Measurements from ENCODE around the gene TUBB1. TPM values are rescaled to one million over a fixed set of nuclear protein-coding genes. Genes with fewer than 3 reads are reported as not detected.

TUBB1 gene
- total RNA-seq, 6 experiments from 2014 or later: 0.06 to 1.5 (median 0.31) TPM; not detected in 1

DNA sequence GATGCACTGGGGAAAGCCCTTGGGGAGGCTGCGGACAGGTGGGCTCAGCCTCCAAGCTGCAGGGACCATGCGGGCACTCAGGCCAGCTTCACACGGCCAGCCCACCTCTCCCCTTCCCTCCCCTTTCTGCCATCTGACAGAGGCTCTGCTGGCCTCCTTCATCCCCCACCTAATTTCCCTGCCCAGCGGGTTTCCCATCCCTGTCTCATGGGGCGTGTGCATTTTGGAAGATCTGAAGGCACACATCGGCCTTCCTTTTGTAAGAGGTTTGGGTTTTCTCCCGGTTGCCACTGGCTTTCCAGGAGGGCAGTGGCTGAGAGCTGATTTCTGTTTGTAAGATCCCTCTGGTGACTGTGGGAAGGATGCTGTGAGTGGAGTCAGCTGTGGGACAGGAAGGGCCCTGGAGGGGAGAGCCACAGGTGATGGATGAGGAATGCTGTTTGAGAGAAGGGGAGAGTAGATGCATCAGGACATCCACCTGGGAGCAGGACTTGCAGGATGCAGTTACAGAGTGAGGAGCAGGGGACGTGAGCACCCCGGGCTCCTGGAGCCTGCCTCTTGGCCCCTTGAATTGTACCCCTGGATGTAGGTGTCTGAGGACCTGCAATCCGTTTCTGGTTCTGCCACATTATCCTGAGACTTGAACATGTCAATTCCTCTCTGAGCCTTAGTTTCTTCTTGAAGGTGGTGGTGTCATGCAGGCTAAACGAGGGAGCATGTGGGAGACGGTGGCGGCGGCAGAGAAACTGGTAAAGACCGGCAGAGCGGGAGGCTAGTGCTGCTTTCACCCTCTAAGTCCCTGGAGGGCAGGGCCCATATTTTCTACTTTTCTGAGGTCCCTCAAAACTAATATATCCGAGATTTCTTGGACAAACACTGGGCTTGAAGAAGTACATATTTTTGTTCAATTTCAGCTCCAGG is 5.9 kb upstream of the TUBB1 start:
- Histone ChIP-seq H3K4me3 (no peak overlapping the region), H3K36me3 (peaks cover 0 to 2% (median 0%) of the 10 kb centered on the region in 4 donors), H3K27ac (no peak overlapping the region), H3K4me1 (no peaks in the 10 kb centered on the region), H3K27me3 (no peaks in the 10 kb centered on the region), H3K9me3 (no peaks in the 10 kb centered on the region)
- DNase-seq (no peak), ATAC-seq (no peak)
- 88% methylated on average over 10 of the region's 17 CpGs for WGBS (ENCODE audit: insufficient coverage, low coverage, low lambda C conversion rate, missing lambda C conversion rate)
- TF ChIP-seq, protein P1, sequence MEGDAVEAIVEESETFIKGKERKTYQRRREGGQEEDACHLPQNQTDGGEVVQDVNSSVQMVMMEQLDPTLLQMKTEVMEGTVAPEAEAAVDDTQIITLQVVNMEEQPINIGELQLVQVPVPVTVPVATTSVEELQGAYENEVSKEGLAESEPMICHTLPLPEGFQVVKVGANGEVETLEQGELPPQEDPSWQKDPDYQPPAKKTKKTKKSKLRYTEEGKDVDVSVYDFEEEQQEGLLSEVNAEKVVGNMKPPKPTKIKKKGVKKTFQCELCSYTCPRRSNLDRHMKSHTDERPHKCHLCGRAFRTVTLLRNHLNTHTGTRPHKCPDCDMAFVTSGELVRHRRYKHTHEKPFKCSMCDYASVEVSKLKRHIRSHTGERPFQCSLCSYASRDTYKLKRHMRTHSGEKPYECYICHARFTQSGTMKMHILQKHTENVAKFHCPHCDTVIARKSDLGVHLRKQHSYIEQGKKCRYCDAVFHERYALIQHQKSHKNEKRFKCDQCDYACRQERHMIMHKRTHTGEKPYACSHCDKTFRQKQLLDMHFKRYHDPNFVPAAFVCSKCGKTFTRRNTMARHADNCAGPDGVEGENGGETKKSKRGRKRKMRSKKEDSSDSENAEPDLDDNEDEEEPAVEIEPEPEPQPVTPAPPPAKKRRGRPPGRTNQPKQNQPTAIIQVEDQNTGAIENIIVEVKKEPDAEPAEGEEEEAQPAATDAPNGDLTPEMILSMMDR (IDR thresholded peaks at IDR 0.05): no peak
- no peak for TF ChIP-seq POLR2A (IDR thresholded peaks at IDR 0.05)
- intact Hi-C loops (cut with DNase I): loop anchor here in 1 of 2 donors (10.0 kb wide), 1 partner anchor 118 kb away; no protein-coding TSS in a partner anchor

DNA sequence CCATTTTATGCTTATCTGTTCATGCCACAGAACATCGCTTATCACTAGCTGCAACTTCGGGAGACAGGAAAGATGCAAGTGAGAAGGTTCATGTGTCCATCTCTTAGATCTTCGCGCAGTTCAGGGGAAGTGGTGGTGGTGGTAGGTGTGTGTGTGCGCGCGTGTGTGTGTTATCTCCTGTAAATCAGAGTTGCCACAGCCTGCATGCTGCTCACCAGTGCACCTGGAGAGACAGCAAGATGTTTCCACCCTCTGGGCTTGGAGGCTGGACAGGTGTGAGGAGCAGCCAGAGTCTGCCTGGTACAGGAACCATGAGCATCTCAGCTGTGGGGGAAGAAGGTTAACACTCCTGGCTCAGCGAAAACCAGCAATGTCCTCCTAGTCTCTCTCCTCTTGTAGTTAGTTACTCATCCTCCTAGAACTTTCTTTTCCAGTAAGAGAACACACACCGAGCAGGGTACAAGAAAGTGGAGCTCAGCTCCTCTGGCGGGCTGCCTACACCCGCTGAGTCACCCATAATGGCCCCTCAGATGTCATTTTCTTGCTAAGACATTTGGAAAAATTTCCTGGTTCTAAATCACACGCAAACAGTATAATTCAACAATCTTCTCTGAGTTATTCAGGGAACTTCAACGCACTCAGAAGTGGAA is 5.1 kb upstream of the TUBB1 start:
- no peak for TF ChIP-seq POLR2A (IDR thresholded peaks at IDR 0.05)
- TF ChIP-seq, protein P1 (IDR thresholded peaks at IDR 0.05): no peak
- WGBS (ENCODE audit: insufficient coverage, low coverage, low lambda C conversion rate, missing lambda C conversion rate): 75% methylated on average over 10 of the region's 13 CpGs
- Histone ChIP-seq H3K27ac (no peak overlapping the region), H3K4me3 (no peak overlapping the region), H3K9me3 (no peaks in the 10 kb centered on the region), H3K36me3 (peaks cover 0 to 2% (median 0%) of the 10 kb centered on the region in 4 donors), H3K27me3 (no peaks in the 10 kb centered on the region), H3K4me1 (no peaks in the 10 kb centered on the region)
- DNase-seq (no peak), ATAC-seq (peak in 1 of 4 donors; percentile 33)
- intact Hi-C loops (cut with DNase I): loop anchor here in 1 of 2 donors (10.0 kb wide), 1 partner anchor 119 kb away; no protein-coding TSS in a partner anchor

DNA sequence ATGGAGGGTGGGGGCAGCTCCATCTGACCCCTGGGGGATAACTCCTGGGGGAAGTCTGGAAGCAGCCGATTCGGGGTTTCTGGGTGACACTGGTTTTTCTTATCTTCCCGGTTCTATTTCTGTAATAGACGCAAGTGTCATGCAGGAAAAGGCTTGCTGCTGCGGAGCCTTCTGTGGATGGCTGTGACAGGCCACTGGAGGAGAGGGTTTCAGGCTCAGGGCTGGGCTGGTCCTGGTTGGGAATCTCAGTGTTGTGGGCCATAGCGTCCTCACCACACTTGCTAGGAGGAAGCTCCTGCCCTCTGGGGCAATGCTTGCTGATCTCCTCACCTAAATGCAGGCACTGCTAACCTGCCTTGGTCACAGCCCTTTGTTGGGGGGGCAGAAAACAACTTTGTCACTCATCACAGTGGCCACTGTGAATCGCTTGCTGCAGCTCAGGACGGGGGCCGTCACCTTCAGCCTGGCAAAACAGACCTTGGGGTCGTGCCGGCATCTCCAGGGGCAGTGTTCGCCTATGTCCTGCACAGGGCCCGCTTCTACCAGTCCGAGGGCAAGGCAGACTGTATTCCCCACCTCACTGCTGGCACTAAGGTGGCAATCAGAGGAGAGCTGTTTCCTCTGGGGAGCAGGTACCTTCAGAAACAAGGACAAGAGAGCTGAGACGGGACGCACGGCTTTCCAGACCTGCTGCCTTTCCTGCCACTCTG is 4.4 kb upstream of the TUBB1 start:
- no peaks in the 10 kb centered on the region for H3K9me3 ChIP-seq
- no peak for DNase-seq

DNA sequence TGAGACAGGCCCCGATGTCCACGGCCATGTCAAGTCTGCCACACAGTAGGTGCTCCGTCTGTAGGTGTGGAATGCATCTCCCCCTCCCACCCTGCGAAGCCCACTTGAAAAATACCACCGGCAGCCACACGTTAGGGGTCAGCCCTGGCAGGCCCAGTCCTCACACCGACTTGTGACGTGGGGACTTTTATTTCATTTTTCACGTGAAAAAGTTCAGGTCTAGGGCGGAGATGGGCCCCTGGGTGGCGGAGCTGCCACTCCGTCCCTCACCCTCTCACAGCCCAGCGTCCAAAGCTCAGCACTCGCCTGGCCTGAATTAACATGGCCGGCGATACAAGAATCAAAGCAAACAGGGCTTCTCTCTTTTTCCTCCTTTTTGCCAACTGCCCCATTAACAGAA is 3.8 kb upstream of the TUBB1 start:
- no peak overlapping the region for H3K4me3 ChIP-seq
- H3K27ac ChIP-seq: no peak overlapping the region
- H3K4me1 ChIP-seq: no peaks in the 10 kb centered on the region
- intact Hi-C loops (cut with DNase I): loop anchor here in 1 of 2 donors (10.0 kb wide), 1 partner anchor 121 kb away; no protein-coding TSS in a partner anchor
- TF ChIP-seq, protein P1 (IDR thresholded peaks at IDR 0.05): no peak
- TF ChIP-seq POLR2A (IDR thresholded peaks at IDR 0.05): no peak
- no peak for DNase-seq
- WGBS (ENCODE audit: insufficient coverage, low coverage, low lambda C conversion rate, missing lambda C conversion rate): 90% methylated on average over 12 of the region's 16 CpGs
- peaks cover 0 to 2% (median 0%) of the 10 kb centered on the region in 4 donors for H3K36me3 ChIP-seq
- H3K27me3 ChIP-seq: no peaks in the 10 kb centered on the region
- H3K9me3 ChIP-seq: no peaks in the 10 kb centered on the region
- ATAC-seq: no peak

More for the DNA sequence above, 4.4 kb upstream of the TUBB1 start:
- no peaks in the 10 kb centered on the region for H3K27me3 ChIP-seq
- no peak for ATAC-seq
- WGBS (ENCODE audit: insufficient coverage, low coverage, low lambda C conversion rate, missing lambda C conversion rate): 88% methylated on average over 9 of the region's 17 CpGs
- no peak for TF ChIP-seq POLR2A (IDR thresholded peaks at IDR 0.05)
- TF ChIP-seq, protein P1 (IDR thresholded peaks at IDR 0.05): no peak
- no peak overlapping the region for H3K4me3 ChIP-seq
- no peaks in the 10 kb centered on the region for H3K4me1 ChIP-seq
- no peak overlapping the region for H3K27ac ChIP-seq
- intact Hi-C loops (cut with DNase I): loop anchor here in 1 of 2 donors (10.0 kb wide), 1 partner anchor 120 kb away; no protein-coding TSS in a partner anchor
- H3K36me3 ChIP-seq: peaks cover 0 to 2% (median 0%) of the 10 kb centered on the region in 4 donors
